Mucosa of gallbladder (tissue), 1 donor: ENCODE measurements around the gene TMEM108. TPM values are rescaled to one million over a fixed set of nuclear protein-coding genes. Genes with fewer than 3 reads are reported as not detected.

Experiments
- DNase-seq: peaks from one replicate; pipeline ENCODE4 v3.0.0-alpha.2; 2020; ENCODE audit warnings: low spot score
- total RNA-seq: library from RNA; stranded (reverse); gene quantifications from one replicate; pipeline ENCODE4 v1.2.1, GENCODE V29; 2021
- donor health status: DM: no; HTN: no; CAD: no.

Gene TMEM108
- total RNA-seq, 1 donor from 2014 or later: 0.95 TPM

DNA sequence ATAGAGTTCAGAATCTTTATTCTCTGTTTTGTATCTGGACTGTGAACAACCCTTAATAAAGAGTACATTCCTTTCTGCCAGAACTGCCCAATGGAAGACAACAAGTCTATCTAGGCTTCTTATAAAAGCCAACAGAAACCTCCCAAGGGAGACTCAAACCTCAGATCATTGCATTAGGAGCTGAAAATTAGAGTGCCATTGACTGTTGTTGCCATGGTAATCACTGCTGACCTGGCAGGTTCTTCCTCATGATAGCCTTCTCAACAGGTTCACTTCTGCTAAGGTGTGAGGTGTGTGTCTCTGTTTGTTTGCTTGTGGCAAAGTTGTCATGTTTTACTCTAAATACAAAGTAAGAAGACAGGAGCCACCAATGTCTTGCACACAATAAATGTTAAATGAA is 79.2 kb downstream of the TMEM108 start:
- DNase-seq: no peak

- no peak for DNase-seq
Observed at GRCh38 chr3:133119176-133119575, 81.0 kb downstream of the TMEM108 start.

- DNase-seq: no peak
Observed at GRCh38 chr3:133121450-133121849, 83.3 kb downstream of the TMEM108 start.

DNA sequence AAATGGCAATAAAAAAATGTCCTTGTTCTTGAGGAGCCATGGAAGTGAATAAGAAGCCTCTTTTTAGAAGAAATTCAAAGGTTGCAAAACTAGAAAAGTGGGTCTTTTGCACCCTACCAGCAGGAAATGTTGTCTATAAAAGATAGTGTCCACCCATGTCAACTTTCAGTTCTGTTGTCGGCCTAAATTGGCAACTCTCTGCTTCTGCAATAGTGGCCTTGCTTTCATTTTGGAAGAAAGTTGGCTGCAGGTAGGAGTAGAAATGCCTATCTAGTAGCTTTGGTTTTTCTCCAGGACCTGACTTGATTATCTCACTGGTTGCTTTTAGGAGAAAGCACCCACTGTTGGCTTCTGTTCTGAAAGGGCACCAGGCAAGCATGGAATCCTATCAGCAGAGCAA is 85.4 kb downstream of the TMEM108 start:
- DNase-seq: no peak

- no peak for DNase-seq
Observed at GRCh38 chr3:133124511-133124910, 86.3 kb downstream of the TMEM108 start.

DNA sequence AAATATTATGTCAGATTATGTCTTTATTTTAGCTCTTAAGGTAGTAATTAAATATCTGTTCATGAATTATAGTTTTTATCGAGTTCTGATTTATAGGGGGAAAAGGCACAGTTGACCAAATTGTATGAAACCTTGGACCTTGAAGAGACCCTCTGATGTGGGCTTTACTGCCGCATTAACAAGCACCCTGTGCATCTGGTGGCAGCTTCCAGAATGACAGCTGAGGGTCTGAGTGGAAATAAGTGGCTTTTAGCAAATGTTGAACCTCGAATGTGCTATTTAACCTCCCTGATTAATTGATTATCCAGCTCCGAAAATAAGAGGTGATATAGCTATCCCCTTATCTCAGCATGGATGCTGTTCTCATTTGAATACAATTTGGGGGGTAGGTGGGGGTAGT is 87.0 kb downstream of the TMEM108 start:
- no peak for DNase-seq

DNA sequence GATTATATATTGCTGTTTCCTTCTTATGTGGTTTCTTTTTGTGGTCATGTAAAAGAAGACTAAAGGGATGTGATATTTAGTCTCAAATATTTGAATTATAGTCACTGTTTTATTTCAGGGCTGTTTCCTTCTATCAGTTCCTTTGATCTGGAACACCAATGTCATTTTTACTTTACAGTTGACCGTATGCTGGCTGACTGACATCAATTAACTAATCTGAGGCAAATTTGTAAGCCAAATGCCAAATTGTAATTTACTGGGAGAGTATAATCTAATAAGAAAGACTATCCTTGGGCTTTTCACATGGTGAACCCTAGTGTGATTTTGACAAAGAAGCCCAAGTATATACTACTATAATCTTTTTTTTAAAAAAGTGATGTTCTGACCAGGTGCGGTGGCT is 87.6 kb downstream of the TMEM108 start:
- DNase-seq: no peak

GRCh38 chr3:133127381-133127780 is 89.2 kb downstream of the TMEM108 start:
- no peak for DNase-seq

- no peak for DNase-seq
Observed at GRCh38 chr3:133130168-133130567, 92.0 kb downstream of the TMEM108 start.

- DNase-seq: no peak
Observed at GRCh38 chr3:133135306-133135705, 97.1 kb downstream of the TMEM108 start.

GRCh38 chr3:133136114-133137041 is 98.2 kb downstream of the TMEM108 start:
- DNase-seq: no peak

DNA sequence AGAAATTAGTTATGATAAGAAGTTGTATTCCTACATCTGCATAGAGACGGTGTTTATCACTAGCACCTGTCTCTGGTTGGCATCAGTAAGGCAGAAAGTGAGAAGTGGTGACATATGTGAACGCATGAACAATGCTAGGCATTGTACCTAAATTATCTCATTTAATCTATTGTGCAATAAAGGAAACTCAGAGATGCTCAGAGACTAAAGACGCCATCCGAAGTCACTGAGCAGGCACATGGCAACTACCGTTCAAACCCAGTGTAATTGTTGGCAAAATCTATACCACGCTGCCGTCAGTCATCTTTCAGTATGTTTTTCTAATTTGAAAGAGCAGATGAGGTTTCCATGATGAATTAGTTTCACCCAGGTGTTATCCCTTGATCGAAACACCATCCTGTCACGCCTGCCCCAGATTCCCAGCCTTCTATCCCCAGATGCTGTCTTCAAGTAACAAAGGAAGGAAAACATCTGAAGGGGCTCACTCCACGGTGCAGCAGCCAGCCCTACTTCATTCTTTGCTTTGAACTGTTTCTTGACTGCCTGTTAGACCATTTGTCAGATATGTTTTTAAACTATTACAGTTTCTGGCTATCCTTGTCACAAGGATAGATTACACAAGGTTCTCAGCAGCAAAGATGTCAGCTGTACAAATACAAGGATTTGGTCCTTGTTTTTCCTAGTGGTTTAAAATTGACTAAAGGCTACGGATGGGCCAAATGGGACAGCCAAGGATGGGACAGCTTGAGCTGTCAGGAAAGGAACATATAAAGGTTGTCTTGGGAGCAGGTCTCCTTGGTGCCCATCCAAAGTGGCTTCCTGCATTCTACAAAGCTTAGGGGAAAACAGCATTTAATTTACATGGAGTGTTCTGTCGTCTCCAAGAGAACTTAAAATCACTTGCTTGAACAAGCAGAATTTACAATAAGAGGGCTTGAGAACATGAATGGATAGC is 99.1 kb downstream of the TMEM108 start:
- DNase-seq: no peak

DNA sequence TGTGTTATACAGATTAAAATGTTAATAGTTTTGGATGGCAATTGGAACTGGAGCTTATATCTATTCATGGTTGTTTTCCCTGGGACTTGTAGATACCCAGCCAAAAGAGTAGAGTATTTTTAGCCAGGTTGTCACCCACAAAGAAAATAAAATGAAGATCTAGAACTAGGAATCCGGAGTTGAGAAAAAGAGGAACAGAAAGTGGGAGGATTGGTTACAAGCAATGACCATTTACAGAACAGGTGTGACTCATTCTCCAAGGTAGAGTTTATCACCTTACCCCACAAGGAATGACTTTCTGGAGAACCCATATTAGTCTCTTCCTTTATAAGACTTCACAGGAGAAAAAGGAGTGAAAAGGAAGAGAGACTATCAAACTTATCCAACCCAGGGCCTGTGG is 99.8 kb downstream of the TMEM108 start:
- no peak for DNase-seq

- DNase-seq: no peak
Observed at GRCh38 chr3:133152056-133152455, 113.9 kb downstream of the TMEM108 start.

- DNase-seq: no peak
Observed at GRCh38 chr3:133152681-133153220, 114.6 kb downstream of the TMEM108 start.

GRCh38 chr3:133153382-133153781 is 115.2 kb downstream of the TMEM108 start:
- DNase-seq: no peak

DNA sequence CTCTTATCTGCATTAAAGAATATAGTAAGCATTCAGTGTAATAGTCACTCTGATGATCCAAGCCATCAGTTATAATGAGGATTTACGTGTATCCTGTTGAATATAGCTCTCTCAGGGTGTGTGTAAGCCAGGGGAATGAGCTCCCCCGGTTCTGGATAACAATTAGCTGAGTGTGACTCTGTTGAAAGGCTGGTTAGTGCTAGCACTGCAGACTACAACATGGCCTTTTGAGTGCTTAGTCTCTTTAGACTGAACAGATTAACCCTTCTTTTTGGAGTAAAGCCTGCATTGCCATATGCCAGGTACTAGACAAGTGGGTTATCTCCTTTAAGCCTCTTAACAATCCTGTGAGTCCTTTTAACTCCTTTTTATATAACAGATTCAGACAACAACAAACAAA is 119.5 kb downstream of the TMEM108 start:
- no peak for DNase-seq

- DNase-seq: no peak
Observed at GRCh38 chr3:133158686-133159085, 120.5 kb downstream of the TMEM108 start.

DNA sequence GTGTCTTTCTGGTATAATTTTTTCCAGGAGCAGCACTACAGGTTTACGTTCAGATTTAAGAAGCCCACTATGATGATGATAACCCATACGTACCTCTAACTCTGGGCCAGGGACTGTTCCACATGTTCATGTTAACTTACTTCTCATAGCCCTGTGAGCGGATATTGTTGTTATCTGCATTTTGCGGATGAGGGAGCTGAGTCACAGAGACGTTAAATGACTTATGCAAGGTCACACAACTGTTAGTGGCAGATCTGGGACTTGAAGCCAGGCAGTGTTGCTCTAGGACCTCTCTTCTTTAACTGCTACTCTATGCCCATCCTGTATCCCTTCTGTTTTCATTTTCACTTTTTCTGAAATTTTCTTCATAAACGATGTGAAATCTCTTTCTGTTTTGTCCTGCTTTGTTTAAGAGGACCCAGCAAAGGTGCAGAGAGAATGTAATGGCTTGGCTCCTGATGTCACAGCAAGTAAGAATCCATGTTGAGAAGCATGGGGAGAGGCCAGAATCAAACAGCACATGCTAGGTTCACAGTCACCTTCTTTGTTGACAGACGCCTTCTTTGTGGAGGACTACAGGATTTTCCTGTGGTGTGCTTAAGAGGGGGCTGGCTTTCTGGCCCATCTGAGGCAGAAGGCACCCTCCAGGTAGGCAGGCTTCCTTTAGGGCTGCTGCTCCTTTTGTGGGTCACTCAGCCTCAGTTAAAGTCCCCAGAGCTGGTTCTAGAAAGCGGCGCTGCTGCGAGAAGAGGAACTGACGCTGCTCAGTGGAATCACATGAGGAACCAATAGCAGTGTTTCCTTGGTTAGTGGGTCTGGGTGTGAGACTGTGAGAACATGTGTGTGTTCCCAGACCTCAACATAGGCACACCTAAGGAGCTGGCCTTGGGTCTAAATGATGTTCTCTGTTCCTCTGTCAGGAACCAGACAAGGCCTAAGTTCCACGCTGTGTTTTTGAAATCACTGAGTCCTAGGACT is 121.6 kb downstream of the TMEM108 start:
- no peak for DNase-seq

DNA sequence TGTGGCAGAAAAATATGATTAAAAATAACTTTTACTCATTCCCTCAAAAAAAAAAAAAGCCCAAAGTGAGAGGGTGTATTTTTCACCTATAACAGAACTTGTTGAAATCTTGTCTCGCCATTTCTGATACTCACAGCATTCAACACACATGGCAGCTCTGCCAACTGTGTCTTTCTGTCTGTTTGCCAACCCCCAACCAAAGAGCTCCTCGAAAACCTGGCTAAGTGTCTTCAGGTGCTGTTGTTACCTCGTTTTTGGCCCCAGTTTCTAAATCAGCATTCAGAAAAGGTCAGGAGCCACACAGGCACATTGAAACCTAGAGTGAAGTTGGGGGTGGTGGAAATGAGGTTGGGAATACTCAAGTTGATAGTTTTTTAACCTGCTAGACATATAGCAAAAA is 123.5 kb downstream of the TMEM108 start:
- no peak for DNase-seq

DNA sequence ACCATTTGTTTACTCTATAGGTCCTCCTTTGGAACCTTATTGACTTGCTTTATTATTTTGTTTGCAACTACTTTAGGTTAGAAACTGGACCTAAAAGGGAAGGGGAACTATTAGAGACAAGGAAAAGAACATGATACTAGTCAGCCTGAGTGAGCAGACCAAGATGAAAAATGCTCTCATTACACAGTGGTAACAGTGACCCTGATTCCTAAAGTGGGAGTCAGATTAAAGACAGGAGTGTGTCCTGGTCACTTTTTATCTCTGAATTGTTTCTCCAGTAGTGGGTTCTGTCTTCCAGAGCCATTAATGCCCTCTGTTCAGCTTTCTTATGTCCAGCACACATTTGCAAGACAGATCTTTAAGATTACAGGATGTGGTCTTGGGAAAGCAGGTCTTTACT is 124.1 kb downstream of the TMEM108 start:
- DNase-seq: no peak
